GM12873 (cell line): ENCODE data around the gene ADORA2B.

ENCODE experiments used
- TF ChIP-seq, protein P1 (sequence below): IDR thresholded peaks from 2 replicates; pipeline ENCODE4 v1.5.1; 2012; ENCODE audit warnings: low read depth, mild to moderate bottlenecking, moderate library complexity, low read length, control low read depth; ENCODE audit not compliant: insufficient read depth; ENCODE audit errors: missing control alignments

ADORA2B gene

DNA sequence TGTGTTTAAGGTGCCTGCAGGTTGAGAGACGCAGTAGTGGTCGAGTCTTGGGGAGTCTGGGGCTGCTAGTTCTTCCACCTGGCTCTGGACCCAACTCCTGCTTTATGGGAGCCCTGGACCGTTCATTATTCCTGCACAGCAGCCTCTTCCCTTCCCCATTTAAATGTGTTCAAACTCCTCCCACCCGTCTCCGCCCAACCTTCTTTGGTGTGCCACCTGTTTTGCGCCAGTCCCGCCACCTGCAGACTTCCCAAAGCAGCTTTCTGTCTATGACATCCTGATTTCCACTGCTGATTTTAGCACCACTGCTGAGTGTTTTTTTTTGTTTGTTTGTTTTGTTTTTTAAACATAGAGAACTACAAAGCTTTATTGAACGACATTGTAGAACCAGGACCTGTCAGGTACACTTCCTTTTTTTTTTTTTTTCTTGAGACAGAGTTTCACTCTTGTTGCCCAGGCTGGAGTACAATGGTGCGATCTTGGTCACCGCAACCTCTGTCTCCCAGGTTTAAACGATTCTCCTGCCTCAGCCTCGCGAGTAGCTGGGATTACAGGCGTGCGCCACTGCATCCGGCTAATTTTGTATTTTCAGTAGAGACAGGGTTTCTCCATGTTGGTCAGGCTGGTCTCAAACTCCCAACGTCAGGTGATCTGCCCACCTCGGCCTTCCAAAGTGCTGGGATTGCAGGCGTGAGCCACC is 12.8 kb downstream of the ADORA2B start:
- TF ChIP-seq, protein P1, sequence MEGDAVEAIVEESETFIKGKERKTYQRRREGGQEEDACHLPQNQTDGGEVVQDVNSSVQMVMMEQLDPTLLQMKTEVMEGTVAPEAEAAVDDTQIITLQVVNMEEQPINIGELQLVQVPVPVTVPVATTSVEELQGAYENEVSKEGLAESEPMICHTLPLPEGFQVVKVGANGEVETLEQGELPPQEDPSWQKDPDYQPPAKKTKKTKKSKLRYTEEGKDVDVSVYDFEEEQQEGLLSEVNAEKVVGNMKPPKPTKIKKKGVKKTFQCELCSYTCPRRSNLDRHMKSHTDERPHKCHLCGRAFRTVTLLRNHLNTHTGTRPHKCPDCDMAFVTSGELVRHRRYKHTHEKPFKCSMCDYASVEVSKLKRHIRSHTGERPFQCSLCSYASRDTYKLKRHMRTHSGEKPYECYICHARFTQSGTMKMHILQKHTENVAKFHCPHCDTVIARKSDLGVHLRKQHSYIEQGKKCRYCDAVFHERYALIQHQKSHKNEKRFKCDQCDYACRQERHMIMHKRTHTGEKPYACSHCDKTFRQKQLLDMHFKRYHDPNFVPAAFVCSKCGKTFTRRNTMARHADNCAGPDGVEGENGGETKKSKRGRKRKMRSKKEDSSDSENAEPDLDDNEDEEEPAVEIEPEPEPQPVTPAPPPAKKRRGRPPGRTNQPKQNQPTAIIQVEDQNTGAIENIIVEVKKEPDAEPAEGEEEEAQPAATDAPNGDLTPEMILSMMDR: no peak

DNA sequence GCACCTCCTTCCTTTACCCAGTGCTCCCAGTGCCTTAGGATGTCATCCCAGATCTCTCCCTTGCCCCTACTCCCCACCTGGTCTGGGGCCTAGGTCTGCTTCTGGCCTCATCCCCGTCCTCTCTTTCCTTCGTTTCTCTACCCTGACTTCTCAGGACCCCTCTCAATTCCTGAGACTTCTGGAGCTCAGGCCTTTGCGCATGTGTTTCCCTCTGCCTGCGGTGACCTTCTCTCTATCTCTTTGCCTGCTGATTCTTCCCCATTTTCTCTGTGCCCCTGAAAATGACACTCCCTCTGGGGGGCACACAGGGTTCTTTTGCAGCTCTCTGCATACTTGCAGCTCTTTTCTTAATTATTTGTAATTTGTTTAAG is 13.5 kb downstream of the ADORA2B start:
- TF ChIP-seq, protein P1: no peak

DNA sequence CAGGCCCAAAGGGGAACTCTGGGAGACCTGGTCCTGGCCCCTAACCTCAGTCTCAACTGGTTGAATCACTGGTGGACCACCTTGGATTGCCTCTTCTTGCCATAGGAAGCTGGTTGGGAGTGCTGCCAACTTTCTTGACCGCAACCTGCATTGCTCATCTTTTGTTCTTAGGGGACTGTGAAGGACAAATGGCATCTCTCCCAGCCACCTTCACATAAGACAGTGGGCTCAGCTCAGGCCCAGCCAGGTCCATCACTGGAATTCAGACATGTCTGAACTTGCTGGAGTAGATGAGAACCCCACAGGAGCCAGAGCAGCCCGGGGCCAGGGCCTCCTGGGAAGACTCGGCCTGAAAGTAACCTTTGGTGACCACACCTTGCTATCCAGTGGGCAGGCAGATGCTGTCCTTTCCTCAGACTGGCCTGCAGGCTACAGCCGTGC is 18.8 kb downstream of the ADORA2B start:
- TF ChIP-seq, protein P1: no peak

DNA sequence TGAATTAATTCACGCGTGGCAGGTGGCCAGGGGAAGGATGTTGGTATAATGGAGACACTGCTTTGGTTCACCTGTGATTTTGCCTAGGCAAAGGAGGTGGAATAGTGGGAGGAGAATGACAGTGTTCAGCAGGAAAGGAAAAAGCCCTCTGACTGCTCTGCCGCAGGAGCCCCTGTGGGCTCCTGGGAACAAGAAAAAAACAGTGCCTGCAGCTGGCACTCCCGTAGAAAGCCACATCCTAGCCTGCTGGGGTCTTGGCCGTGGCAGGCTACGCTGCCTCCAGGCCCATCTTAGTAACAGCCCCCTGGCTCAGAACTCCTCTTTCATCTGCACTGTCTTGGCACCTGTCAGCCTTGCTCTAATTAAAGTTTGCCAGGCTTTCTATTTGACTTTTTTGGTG is 20.6 kb downstream of the ADORA2B start:
- TF ChIP-seq, protein P1: no peak

DNA sequence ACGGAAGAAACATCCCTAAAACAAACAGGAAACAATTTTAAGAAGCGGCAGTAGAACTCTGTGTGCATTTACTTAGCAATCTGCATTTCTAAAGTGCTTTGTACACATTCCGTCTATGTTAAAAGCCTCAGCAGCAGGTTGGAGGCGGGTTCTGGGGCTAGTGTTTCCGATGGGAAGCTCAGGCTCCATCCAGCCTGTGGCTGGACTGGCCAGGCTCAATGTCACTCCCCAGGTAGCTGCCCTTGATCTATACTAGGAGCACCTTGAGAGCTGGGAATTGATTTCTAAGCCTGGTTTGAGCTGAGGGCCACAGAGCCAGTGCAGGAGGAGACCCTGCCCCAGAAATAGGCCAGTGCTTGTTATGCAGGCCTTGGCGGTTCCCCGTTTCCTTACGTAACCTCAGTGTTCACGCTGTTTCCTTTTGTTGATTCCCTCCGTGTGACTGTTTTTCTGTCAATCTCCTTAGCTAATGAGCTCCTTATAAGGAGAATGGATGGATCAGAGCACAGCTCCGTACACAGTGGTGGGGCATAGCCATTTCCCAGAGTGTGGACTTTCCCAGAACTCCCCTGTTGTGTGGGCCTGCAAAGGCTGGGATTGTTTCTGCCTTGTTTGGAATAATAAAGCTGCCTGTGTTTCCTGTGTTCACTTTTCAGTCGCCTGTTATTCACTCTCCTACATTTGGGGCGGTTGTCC is 21.4 kb downstream of the ADORA2B start:
- TF ChIP-seq, protein P1: no peak

DNA sequence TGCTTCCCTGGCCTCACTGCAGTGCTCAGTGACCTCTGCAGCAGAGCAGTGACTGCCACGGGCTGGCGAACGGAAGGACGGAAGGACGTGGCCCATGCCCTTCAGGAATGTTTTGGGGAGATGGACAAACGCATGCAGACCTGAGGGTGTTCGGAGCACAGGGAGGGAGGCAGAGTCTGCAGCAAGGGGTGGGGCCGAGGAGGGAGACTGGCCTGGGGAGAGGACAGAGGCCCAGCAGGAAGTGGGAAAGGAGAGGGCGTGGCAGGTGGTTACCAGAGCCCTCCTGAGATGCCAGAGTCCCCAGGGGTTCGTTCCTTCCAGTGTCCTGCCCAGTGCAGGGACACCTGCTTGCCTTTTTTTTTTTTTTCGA is 21.9 kb downstream of the ADORA2B start:
- TF ChIP-seq, protein P1: no peak

DNA sequence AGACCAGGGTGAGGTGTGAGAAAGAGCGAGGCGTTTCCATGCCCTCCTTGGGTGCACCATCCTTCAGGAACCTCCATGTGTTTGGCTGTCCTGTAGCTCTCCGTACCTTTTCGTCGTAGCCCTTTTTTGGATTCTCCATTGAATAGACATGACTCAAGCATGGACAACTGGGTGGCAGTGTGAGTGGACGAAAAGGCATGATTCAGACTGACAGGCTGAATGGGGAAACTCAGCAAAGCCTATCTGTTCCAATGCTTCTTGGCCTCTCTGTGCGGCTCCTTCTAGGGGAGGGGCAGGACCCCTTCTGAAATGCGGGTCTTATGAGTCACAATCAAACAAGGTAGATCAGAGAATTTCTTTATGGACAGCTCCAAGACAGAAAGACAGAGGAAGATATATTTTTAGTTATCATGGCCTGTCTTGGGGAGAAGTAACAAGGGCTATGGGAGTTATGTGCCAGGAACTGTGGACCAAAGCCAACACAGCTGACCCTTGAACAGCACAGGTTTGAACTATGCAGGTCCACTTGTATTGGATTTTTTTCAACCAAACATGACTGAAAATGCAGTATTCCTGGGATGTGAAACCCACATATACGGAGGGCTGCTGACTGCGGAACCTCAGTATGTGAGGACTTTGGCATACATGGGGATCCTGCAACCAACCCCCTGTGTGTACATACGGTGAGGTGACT is 22.9 kb downstream of the ADORA2B start:
- TF ChIP-seq, protein P1: no peak
